Measurements from ENCODE around the gene POU2F1.

DNA sequence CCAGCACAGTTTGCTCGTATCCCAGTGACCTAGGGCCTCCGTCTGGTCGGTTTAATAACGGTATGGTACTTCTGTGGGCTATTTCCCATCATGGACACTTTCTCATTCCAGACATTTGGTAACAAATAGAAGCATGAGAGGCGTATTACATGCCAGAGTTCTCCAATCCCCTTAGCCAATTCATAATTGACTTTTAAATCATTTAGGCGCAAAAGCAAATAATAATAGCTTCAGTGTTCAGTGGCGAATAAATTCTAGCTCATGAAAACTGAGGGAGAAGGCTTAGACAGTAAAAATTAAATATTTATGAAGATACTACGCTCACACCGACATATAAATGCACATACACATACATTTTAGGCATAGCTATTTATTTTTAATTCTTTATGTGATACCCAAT is 247.1 kb downstream of the POU2F1 start:
- TF ChIP-seq, protein P1, sequence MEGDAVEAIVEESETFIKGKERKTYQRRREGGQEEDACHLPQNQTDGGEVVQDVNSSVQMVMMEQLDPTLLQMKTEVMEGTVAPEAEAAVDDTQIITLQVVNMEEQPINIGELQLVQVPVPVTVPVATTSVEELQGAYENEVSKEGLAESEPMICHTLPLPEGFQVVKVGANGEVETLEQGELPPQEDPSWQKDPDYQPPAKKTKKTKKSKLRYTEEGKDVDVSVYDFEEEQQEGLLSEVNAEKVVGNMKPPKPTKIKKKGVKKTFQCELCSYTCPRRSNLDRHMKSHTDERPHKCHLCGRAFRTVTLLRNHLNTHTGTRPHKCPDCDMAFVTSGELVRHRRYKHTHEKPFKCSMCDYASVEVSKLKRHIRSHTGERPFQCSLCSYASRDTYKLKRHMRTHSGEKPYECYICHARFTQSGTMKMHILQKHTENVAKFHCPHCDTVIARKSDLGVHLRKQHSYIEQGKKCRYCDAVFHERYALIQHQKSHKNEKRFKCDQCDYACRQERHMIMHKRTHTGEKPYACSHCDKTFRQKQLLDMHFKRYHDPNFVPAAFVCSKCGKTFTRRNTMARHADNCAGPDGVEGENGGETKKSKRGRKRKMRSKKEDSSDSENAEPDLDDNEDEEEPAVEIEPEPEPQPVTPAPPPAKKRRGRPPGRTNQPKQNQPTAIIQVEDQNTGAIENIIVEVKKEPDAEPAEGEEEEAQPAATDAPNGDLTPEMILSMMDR (IDR thresholded peaks at IDR 0.05 in 4 of 5, conservative IDR thresholded peaks at IDR 0.05 in 1 of 5): no peak
- no peak for TF ChIP-seq POLR2A (IDR thresholded peaks at IDR 0.05)
